ENCODE measurements around the gene CACNG5. TPM values are rescaled to one million over a fixed set of nuclear protein-coding genes. Genes with fewer than 3 reads are reported as not detected.

CACNG5 gene
- total and polyA plus RNA-seq, 5 donors: not detected

DNA sequence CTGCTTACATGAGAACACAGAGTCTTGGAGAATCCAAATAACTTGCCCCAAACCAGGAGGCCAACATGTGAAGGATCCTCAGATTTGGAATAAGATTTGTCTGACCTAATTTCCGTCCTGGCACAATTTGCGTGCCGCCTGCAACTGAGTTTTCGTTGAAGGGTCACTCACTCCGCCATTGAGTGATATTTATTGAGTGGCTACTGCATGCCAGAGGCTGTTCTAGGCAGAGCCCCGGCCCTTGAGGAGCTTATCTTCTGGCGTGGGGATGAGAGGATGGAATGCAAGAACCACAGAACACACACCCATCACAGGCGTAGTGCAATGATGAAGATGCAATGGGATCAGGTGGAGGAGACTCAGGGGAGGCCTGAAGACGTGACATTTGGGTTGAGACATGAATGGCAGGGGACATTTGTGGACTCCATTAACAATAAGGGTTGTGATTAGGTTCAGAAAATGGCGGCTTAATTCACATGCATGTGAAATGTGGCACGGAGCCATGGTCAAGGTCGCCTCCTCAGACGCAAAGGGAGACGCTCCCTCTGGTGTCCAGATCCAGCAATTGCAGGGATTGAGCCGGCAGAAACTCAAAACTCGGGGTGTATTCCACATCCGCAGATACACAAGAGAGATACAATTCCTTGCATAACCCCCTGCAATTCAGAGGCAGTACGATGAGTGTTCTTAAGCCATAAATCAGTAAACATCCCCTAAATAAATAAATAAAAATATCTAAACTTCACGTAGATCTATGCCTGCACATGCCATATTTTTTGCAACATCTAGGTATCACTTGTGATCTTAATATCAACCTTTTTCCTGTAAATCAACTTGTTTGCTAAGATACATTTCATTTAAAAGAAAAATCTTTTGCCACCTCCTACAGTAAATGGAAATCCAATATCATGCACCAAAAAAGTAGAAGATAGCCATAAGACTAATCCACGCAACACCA, 71.7 kb downstream of the CACNG5 start:
- intact Hi-C loops (cut with DNase I): loop anchor here (5.0 kb wide), 2 partner anchors 179 to 194 kb away; no protein-coding TSS in a partner anchor
- no peak for ATAC-seq
- WGBS: 48% methylated on average over 20 of the region's 20 CpGs

DNA sequence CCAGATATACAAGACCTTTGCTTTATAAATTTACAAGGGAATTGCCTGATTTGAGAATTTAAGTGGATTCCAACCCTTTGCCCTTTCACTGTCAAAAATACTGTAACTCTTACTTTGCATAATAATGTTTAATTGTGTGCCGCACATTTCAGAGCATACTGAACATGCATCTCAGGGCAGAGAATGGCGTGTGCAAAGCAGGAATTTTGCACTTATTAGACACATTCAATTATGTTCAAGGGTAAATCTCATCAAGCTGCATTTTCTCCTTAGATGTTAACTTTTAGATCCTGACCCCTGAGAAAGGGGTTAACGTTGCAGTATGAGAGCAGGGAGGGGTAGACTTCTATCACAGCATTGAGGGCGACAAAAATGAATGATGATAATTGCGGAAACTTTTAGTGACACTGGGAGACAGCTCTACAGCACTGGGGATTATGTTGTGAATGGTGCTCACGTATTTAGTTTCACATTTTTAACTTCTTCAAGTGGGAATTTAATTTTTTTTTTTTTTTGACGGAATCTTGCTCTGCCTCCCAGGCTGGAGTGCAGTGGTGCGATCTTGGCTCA, 75.0 kb downstream of the CACNG5 start:
- Histone ChIP-seq H3K27ac (ENCODE audit: low read length) (no peak overlapping the region), H3K4me3 (ENCODE audit: low read length) (no peak overlapping the region), H3K27me3 (ENCODE audit: control insufficient read depth, insufficient read depth) (no peaks in the 10 kb centered on the region), H3K4me1 (ENCODE audit: control insufficient read depth, insufficient read depth, low read length) (no peaks in the 10 kb centered on the region), H3K9me3 (ENCODE audit: control insufficient read depth, low read length) (no peaks in the 10 kb centered on the region)
- no peak for ATAC-seq
- 79% methylated on average over 8 of the region's 8 CpGs for WGBS
- intact Hi-C loops (cut with DNase I): loop anchor here (5.0 kb wide), 2 partner anchors 183 to 198 kb away; no protein-coding TSS in a partner anchor
- DNase-seq: no peak

More for the DNA sequence above, 71.7 kb downstream of the CACNG5 start:
- peak; percentile 83 to 94 (median 88) for DNase-seq
- Histone ChIP-seq H3K4me3 (ENCODE audit: low read length) (no peak overlapping the region), H3K4me1 (ENCODE audit: control insufficient read depth, insufficient read depth, low read length) (no peaks in the 10 kb centered on the region), H3K9me3 (ENCODE audit: control insufficient read depth, low read length) (no peaks in the 10 kb centered on the region), H3K27me3 (ENCODE audit: control insufficient read depth, insufficient read depth) (no peaks in the 10 kb centered on the region), H3K27ac (ENCODE audit: low read length) (no peak overlapping the region)

DNA sequence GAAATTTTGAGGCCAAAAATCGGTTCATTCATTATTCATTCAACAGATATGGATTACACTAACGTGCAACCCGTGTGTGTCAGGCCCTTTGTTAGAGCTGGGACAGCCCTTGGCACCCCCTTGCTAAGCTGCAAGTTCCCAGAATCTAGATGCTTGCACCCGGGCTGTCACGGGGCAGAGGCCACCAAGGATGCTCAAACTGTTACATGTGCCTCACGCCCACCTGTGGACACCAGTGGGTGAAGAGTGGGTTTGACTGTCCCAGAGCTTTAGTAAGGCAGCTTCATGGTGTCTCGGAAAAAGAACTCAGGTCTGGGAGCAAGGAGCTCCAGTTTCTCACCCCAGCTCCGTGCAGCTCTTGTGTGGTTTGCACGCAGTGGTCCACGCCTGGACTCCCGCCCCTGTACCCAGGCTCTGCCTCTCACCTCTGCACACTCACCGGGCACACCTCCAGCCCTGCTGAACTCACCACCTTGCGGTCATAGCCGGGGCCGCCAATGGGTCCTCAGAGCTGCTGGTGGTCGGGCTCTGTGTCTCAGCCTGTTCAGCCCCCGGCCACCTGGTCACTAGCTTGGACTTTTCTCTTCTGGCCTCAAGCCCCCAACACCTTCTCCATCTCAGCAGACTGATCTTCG, 75.9 kb downstream of the CACNG5 start:
- no peaks in the 10 kb centered on the region for H3K27me3 ChIP-seq (ENCODE audit: control insufficient read depth, insufficient read depth)
- no peak overlapping the region for H3K4me3 ChIP-seq (ENCODE audit: low read length)
- no peaks in the 10 kb centered on the region for H3K4me1 ChIP-seq (ENCODE audit: control insufficient read depth, insufficient read depth, low read length)
- H3K9me3 ChIP-seq (ENCODE audit: control insufficient read depth, low read length): no peaks in the 10 kb centered on the region
- peak in 1 of 3 donors; percentile 41 for DNase-seq
- WGBS: 90% methylated on average over 18 of the region's 18 CpGs
- no peak for ATAC-seq
- intact Hi-C loops (cut with DNase I): no loop called here
- no peak overlapping the region for H3K27ac ChIP-seq (ENCODE audit: low read length)

GRCh38 chr17:66915204-66915611, 80.3 kb downstream of the CACNG5 start:
- intact Hi-C loops (cut with DNase I): no loop called here
- ATAC-seq: peak in 1 of 2 donors; percentile 20

GRCh38 chr17:66915792-66916191, 80.9 kb downstream of the CACNG5 start:
- ATAC-seq (no peak), DNase-seq (no peak)
- no peak overlapping the region for H3K27ac ChIP-seq (ENCODE audit: low read length)
- 92% methylated on average over 11 of the region's 11 CpGs for WGBS
- no peaks in the 10 kb centered on the region for H3K9me3 ChIP-seq (ENCODE audit: control insufficient read depth, low read length)
- intact Hi-C loops (cut with DNase I): no loop called here
- H3K27me3 ChIP-seq (ENCODE audit: control insufficient read depth, insufficient read depth): no peaks in the 10 kb centered on the region
- no peaks in the 10 kb centered on the region for H3K4me1 ChIP-seq (ENCODE audit: control insufficient read depth, insufficient read depth, low read length)
- H3K4me3 ChIP-seq (ENCODE audit: low read length): no peak overlapping the region

More at GRCh38 chr17:66915204-66915611, 80.3 kb downstream of the CACNG5 start:
- no peak for DNase-seq
- Histone ChIP-seq H3K27me3 (ENCODE audit: control insufficient read depth, insufficient read depth) (no peaks in the 10 kb centered on the region), H3K4me3 (ENCODE audit: low read length) (no peak overlapping the region), H3K9me3 (ENCODE audit: control insufficient read depth, low read length) (no peaks in the 10 kb centered on the region), H3K27ac (ENCODE audit: low read length) (no peak overlapping the region), H3K4me1 (ENCODE audit: control insufficient read depth, insufficient read depth, low read length) (no peaks in the 10 kb centered on the region)
- 74% methylated on average over 7 of the region's 7 CpGs for WGBS

GRCh38 chr17:66916946-66917345, 82.0 kb downstream of the CACNG5 start:
- WGBS: 90% methylated on average over 1 of the region's 1 CpG
- H3K4me3 ChIP-seq (ENCODE audit: low read length): no peak overlapping the region
- no peaks in the 10 kb centered on the region for H3K9me3 ChIP-seq (ENCODE audit: control insufficient read depth, low read length)
- ATAC-seq (no peak), DNase-seq (no peak)
- no peak overlapping the region for H3K27ac ChIP-seq (ENCODE audit: low read length)
- no peaks in the 10 kb centered on the region for H3K27me3 ChIP-seq (ENCODE audit: control insufficient read depth, insufficient read depth)
- H3K4me1 ChIP-seq (ENCODE audit: control insufficient read depth, insufficient read depth, low read length): no peaks in the 10 kb centered on the region
- intact Hi-C loops (cut with DNase I): no loop called here

GRCh38 chr17:66918896-66919295, 84.0 kb downstream of the CACNG5 start:
- ATAC-seq (no peak), DNase-seq (no peak)
- no peaks in the 10 kb centered on the region for H3K4me1 ChIP-seq (ENCODE audit: control insufficient read depth, insufficient read depth, low read length)
- no peak overlapping the region for H3K4me3 ChIP-seq (ENCODE audit: low read length)
- H3K27me3 ChIP-seq (ENCODE audit: control insufficient read depth, insufficient read depth): no peaks in the 10 kb centered on the region
- no peak overlapping the region for H3K27ac ChIP-seq (ENCODE audit: low read length)
- H3K9me3 ChIP-seq (ENCODE audit: control insufficient read depth, low read length): no peaks in the 10 kb centered on the region
- whole genome bisulfite sequencing: 85% methylated on average over 12 of the region's 12 CpGs
- intact Hi-C loops (cut with DNase I): no loop called here

- 81% methylated on average over 9 of the region's 9 CpGs for WGBS
- no peak overlapping the region for H3K4me3 ChIP-seq (ENCODE audit: low read length)
- intact Hi-C loops (cut with DNase I): no loop called here
- ATAC-seq: no peak
- H3K9me3 ChIP-seq (ENCODE audit: control insufficient read depth, low read length): no peaks in the 10 kb centered on the region
- H3K27ac ChIP-seq (ENCODE audit: low read length): no peak overlapping the region
- no peaks in the 10 kb centered on the region for H3K4me1 ChIP-seq (ENCODE audit: control insufficient read depth, insufficient read depth, low read length)
- H3K27me3 ChIP-seq (ENCODE audit: control insufficient read depth, insufficient read depth): no peaks in the 10 kb centered on the region
- DNase-seq: no peak
Observed at GRCh38 chr17:66920435-66920834, 85.5 kb downstream of the CACNG5 start.

- intact Hi-C loops (cut with DNase I): no loop called here
- no peak overlapping the region for H3K4me3 ChIP-seq (ENCODE audit: low read length)
- H3K27ac ChIP-seq (ENCODE audit: low read length): no peak overlapping the region
- H3K9me3 ChIP-seq (ENCODE audit: control insufficient read depth, low read length): no peaks in the 10 kb centered on the region
- no peak for ATAC-seq
- 58% methylated on average over 4 of the region's 4 CpGs for WGBS
- no peaks in the 10 kb centered on the region for H3K4me1 ChIP-seq (ENCODE audit: control insufficient read depth, insufficient read depth, low read length)
- no peak for DNase-seq
- H3K27me3 ChIP-seq (ENCODE audit: control insufficient read depth, insufficient read depth): no peaks in the 10 kb centered on the region
Observed at GRCh38 chr17:66920950-66921349, 86.0 kb downstream of the CACNG5 start.

DNA sequence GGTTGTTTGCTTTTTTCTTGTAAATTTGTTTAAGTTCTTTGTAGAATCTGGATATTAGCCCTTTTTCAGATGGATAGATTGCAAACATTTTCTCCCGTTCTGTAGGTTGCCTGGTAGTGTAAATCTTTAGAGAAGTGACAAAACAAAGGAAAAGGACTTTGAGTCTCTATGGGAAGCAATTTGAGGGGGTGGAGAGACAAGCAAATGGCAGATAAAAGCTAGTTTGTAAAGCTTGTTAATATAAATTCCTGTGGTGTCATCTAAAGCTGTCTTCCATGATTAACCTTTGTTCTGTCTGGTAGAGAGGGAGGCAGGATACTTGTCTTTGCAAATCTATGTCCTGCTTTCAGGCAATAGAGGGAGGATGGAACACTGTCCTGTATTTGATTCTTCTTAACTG, 89.0 kb downstream of the CACNG5 start:
- no peak overlapping the region for H3K27ac ChIP-seq (ENCODE audit: low read length)
- H3K27me3 ChIP-seq (ENCODE audit: control insufficient read depth, insufficient read depth): no peaks in the 10 kb centered on the region
- no peaks in the 10 kb centered on the region for H3K9me3 ChIP-seq (ENCODE audit: control insufficient read depth, low read length)
- H3K4me3 ChIP-seq (ENCODE audit: low read length): no peak overlapping the region
- intact Hi-C loops (cut with DNase I): no loop called here
- ATAC-seq (no peak), DNase-seq (no peak)
- 43% methylated on average over 1 of the region's 1 CpG for WGBS
- H3K4me1 ChIP-seq (ENCODE audit: control insufficient read depth, insufficient read depth, low read length): no peaks in the 10 kb centered on the region
